GM18498 (cell line): ENCODE data around the gene POSTN.

Experiments used
- ATAC-seq: cut with Tn5 transposase; IDR thresholded peaks from one replicate; pipeline ENCODE4 v1.9.1; 2021; ENCODE audit warnings: mild to moderate bottlenecking, moderate library complexity; ENCODE audit not compliant: unreplicated experiment

The POSTN gene

GRCh38 chr13:37526710-37527473 lies 71.7 kb downstream of the POSTN start:
- no peak for ATAC-seq

DNA sequence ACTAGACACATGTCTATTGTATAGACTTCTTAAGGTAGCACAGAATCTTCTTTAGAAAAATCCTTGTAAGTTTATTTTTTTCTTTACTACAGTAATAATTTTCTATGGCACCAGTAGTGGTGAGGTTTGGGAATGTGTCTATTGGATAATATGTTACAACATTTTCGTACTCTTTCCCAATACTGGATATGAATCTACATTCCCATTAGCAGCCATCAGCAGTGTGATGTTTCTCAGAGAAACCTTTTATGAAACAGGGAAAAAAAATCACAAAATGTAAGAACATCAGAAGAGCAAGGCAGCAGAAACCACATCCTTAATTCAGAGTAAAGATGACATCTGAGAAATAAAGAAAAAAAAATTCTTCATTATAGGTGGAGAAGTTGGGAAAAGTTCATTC lies 83.3 kb downstream of the POSTN start:
- ATAC-seq, result no peak
